Hematopoietic multipotent progenitor cell (in vitro differentiated cells): Measurements from ENCODE around the gene ARL16. TPM values are rescaled to one million over a fixed set of nuclear protein-coding genes. Genes with fewer than 3 reads are reported as not detected.

ENCODE experiments used
- DNase-seq, 3 donors: peaks; one replicate each; pipeline ENCODE4 v3.0.0-alpha.2; 2011 to 2015; ENCODE audit warnings: low read depth in 2 of 3, low spot score in 2 of 3
- small RNA-seq: library from RNA; depleted of rRNA; stranded (forward); fragments of <200 nt; gene quantifications from one replicate; pipeline ENCODE3, GENCODE V24; 2012
- total RNA-seq: library from RNA; depleted of rRNA; stranded (reverse); fragments of >200 nt; gene quantifications from one replicate; pipeline ENCODE4 v1.2.3, GENCODE V29; 2012

Gene ARL16
- total RNA-seq, 1 donor = 27.5 TPM

DNA sequence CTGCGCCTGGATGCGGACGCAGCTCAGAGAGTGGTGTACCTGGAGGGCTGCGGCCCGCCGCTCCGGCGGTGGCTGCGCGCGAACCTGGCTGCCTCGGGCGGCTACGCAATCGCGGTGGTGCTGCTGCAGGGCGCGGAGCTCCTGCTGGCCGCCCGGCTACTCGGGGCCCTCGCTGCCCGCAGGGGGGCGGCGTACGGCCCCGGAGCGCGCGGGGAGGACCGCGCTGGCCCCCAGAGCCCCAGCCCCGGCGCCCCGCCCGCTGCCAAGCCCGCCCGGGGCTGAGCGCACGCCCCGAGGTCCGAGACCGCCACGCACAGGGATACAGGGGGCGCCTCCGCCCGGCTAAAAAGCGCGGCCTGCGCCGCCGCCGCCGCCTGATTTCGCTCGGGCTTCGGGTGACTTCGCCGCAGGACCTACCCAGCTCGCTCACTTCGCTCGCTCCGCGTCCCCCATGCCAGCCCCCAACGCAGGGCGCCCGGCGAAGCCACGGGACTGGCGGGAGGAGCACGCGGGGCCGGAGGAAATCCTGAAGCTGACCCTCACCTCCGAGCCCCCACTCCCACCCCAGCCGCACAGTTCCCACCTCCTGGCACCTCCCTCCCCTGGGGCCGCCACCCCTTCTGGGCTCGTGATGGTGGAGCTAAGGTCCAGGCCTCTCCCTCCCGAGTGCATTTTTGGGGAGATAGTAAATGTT lies 35.4 kb downstream of the ARL16 start:
- DNase-seq = no peak

DNA sequence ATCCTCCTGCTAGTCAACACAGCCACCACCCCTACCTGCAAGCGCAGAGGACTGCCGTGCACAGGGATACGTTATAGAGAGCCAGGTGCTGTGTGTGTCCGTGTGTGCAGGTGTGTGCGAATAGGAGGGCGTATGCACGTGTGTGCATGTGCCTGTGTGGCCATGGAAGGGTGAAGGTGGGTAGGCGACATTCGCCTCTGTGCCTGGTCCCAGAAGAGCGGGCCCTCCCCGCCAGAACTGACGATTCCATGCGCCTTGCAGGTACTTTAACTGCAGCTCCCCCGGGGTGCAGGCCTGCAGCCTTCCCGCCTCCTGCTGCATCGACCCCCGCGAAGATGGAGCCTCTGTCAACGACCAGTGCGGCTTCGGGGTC lies 36.0 kb downstream of the ARL16 start:
- no peak for DNase-seq

GRCh38 chr17:81646869-81647600 lies 36.6 kb downstream of the ARL16 start:
- DNase-seq = no peak

DNA sequence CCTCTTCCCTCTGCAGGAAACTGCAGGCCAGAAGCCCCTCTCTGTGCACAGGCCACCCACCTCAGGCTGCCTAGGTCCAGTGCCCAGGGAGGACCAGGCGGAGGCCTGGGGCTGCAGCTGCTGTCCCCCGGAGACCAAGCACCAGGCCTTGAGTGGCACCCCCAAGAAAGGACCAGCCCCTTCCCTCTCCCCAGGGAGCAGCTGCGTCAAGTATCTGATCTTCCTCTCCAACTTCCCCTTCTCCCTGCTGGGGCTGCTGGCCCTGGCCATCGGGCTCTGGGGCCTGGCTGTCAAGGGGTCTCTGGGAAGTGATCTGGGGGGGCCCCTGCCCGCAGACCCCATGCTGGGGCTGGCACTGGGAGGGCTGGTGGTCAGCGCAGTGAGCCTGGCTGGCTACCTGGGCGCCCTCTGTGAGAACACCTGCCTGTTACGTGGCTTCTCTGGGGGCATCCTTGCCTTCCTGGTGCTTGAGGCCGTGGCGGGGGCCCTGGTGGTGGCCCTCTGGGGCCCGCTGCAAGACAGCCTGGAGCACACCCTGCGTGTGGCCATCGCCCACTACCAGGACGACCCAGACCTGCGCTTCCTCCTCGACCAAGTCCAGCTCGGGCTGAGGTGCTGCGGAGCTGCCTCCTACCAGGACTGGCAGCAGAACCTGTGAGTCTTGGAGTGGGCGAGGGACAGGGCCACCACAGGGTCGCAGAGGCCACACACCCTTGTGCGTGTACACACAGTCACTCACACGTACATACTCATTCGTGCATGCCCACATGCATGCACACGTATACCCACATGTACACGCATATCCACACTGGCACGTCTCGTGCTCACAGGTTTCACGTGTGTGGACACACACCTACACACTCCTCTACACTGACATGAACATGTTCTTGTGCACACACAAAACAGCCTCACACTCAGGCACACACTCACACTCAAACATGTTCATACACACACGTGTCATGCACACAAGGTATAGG lies 38.3 kb downstream of the ARL16 start:
- DNase-seq = no peak

- DNase-seq = no peak
Measured at GRCh38 chr17:81644496-81644895, 39.1 kb downstream of the ARL16 start.

GRCh38 chr17:81641825-81642489 lies 41.6 kb downstream of the ARL16 start:
- no peak for DNase-seq

GRCh38 chr17:81640011-81640410 lies 43.6 kb downstream of the ARL16 start:
- no peak for DNase-seq

DNA sequence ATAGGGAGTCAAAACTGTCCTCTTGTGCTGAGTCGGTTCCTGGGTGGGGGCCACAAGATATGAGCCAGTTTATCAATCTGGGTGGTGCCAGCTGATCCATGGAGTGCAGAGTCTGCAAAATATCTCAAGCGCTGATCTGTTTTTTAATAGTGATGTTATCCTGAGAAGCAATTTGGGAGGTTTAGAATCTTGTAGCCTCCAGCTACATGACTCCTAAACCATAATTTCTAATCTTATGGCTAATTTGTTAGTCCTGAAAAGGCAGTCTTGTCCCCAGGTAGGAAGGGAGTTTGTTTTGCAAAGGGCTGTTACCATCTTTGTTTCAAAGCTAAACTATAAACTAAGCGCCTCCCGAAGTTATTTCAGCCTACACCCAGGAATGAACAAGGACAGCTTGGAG lies 44.9 kb downstream of the ARL16 start:
- DNase-seq = no peak

- peak; percentile 70 to 85 (median 81) for DNase-seq
Measured at GRCh38 chr17:81636505-81637288, 46.9 kb downstream of the ARL16 start, which contains the start of the genes NPLOC4 and TSPAN10. Gene NPLOC4 (minus strand): TSS chr17:81637112. CDS start chr17:81636930, 182 bp downstream. Gene TSPAN10 (plus strand): TSS chr17:81637196. CDS start chr17:81642413, 5,217 bp downstream.

- DNase-seq = peak in 1 of 3 donors; percentile 22
Measured at GRCh38 chr17:81635973-81636504, 47.6 kb downstream of the ARL16 start.

DNA sequence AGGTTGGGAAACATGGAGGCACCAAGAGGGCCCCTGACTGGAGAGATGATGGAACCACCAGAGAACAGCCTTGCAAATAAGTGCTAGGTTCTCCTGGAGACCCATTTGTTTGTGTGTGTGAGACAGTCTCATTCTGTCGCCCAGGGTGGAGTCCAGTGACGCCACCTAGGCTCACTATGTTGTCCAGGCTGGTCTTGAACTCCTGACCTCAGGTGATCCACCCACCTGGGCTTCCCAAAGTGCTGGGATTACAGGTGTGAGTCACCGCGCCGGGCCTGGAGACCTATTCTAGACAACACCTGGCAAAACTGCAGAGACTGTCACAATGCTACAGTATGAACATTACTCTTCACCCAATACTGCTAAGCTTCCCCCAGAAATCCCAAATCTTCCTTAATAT lies 48.2 kb downstream of the ARL16 start:
- no peak for DNase-seq

DNA sequence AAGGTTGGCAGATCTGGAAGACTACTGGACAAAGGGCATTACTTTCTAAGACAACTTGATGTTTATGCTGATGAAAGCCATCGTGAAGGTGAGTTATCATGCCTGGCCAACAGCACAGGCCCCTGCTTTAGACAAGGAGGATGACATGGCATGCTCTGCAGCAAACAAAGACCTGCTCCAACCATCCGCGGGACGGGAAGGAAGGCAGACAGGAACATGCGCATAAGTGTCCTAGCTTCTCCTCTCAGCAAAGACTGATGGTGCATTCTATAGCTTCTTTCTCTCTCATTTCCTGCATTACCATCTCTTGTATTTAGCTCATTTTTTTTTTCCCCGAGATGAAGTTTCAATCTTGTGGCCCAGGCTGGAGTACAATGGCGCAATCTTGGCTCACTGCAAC lies 52.1 kb downstream of the ARL16 start:
- no peak for DNase-seq

Small RNA genes within 50 kb of the gene (small RNA-seq; reads per million reads assigned to genes)
- gene MIR6786 = not detected

Other genes starting within 250 kb of the ARL16 start
- 8,913 TPM for gene ACTG1, start 171.0 kb downstream of the ARL16 start, total RNA-seq
- gene FSCN2, start 155.4 kb downstream of the ARL16 start, total RNA-seq = 2.2 TPM
- 27.7 TPM for gene FAAP100, start 131.4 kb downstream of the ARL16 start, total RNA-seq
- gene NPLOC4, start 46.7 kb downstream of the ARL16 start, total RNA-seq = 63.8 TPM
- gene TSPAN10, start 46.6 kb downstream of the ARL16 start, total RNA-seq = 0.27 TPM
- 14.8 TPM for gene PDE6G, start 27.3 kb downstream of the ARL16 start, total RNA-seq
- 80.0 TPM for gene OXLD1, start 17.2 kb downstream of the ARL16 start, total RNA-seq
- gene CCDC137, start 17.1 kb downstream of the ARL16 start, total RNA-seq = 8.3 TPM
- gene HGS, start 214 bp upstream of the ARL16 start, total RNA-seq = 82.9 TPM
- gene MRPL12, start 19.6 kb upstream of the ARL16 start, total RNA-seq = 11.6 TPM
- gene SLC25A10, start 28.5 kb upstream of the ARL16 start, total RNA-seq = 11.6 TPM
- gene GCGR, start 120.4 kb upstream of the ARL16 start, total RNA-seq = not detected
- 65.2 TPM for gene MCRIP1, start 149.5 kb upstream of the ARL16 start, total RNA-seq
- gene PPP1R27, start 151.3 kb upstream of the ARL16 start, total RNA-seq = 1.3 TPM
- gene P4HB, start 176.7 kb upstream of the ARL16 start, total RNA-seq = 277 TPM
- 206 TPM for gene ARHGDIA, start 187.5 kb upstream of the ARL16 start, total RNA-seq
- 145 TPM for gene ALYREF, start 207.8 kb upstream of the ARL16 start, total RNA-seq
- gene ANAPC11, start 207.9 kb upstream of the ARL16 start, total RNA-seq = 131 TPM
- gene NPB, start 218.4 kb upstream of the ARL16 start, total RNA-seq = 0.54 TPM
- 43.9 TPM for gene PCYT2, start 227.6 kb upstream of the ARL16 start, total RNA-seq
- 31.2 TPM for gene SIRT7, start 234.4 kb upstream of the ARL16 start, total RNA-seq
- gene MAFG, start 243.9 kb upstream of the ARL16 start, total RNA-seq = 29.6 TPM